ENCODE data around the gene ATPAF2. TPM values are rescaled to one million over a fixed set of nuclear protein-coding genes. Genes with fewer than 3 reads are reported as not detected.

ATPAF2 gene
- total and polyA plus RNA-seq, 8 donors, result 5.4 to 250 (median 19.1) TPM

GRCh38 chr17:18070861-18071340 lies 31.9 kb upstream of the ATPAF2 start:
- no peaks in the 10 kb centered on the region for H3K9me3 ChIP-seq
- no peak overlapping the region for H3K4me3 ChIP-seq
- H3K27ac ChIP-seq, result no peak overlapping the region
- intact Hi-C loops (cut with DNase I; ENCODE audit: low total_unique reads), result no loop called here
- H3K4me1 ChIP-seq, result peaks cover 0 to 8% (median 3%) of the 10 kb centered on the region in 4 donors
- TF ChIP-seq POLR2A (IDR thresholded peaks at IDR 0.05) (no peak), POLR2AphosphoS5 (IDR thresholded peaks at IDR 0.05) (no peak), EP300 (IDR thresholded peaks at IDR 0.05) (no peak)
- TF ChIP-seq, protein P1, sequence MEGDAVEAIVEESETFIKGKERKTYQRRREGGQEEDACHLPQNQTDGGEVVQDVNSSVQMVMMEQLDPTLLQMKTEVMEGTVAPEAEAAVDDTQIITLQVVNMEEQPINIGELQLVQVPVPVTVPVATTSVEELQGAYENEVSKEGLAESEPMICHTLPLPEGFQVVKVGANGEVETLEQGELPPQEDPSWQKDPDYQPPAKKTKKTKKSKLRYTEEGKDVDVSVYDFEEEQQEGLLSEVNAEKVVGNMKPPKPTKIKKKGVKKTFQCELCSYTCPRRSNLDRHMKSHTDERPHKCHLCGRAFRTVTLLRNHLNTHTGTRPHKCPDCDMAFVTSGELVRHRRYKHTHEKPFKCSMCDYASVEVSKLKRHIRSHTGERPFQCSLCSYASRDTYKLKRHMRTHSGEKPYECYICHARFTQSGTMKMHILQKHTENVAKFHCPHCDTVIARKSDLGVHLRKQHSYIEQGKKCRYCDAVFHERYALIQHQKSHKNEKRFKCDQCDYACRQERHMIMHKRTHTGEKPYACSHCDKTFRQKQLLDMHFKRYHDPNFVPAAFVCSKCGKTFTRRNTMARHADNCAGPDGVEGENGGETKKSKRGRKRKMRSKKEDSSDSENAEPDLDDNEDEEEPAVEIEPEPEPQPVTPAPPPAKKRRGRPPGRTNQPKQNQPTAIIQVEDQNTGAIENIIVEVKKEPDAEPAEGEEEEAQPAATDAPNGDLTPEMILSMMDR (IDR thresholded peaks at IDR 0.05), result no peak
- WGBS, 5 donors, result 12 to 29% (median 21%) methylated on average over 8 of the region's 8 CpGs
- DNase-seq, result peak in 1 of 2 donors; percentile 51
- H3K27me3 ChIP-seq, result no peaks in the 10 kb centered on the region
- peaks cover 0 to 15% (median 13%) of the 10 kb centered on the region in 4 donors for H3K36me3 ChIP-seq

- intact Hi-C loops (cut with DNase I; ENCODE audit: low total_unique reads), result no loop called here
- H3K4me1 ChIP-seq, result peaks cover 0 to 8% (median 3%) of the 10 kb centered on the region in 4 donors
- 91 to 97% (median 95%) methylated on average over 2 of the region's 2 CpGs for WGBS, 5 donors
Observed at GRCh38 chr17:18069101-18069500, 30.1 kb upstream of the ATPAF2 start.

DNA sequence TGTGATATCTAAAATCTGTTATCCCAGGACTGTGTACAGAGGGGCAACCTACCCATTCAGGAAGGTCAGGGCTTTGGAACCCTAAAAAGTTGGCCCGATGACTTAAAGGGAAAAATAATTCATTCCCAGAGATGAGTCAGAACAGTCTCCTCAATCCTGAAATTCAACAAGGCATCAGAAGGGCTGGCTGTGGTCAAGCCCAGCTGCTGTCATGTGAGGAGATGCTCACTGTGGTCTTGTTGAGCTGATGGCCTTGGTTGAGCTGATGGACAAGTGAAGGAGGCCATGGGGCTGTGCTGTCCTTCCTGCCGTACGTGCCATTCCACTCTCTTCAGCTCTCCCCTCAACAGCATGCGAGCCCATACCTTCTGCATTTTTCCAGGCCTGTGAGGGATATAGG lies 27.9 kb upstream of the ATPAF2 start:
- Histone ChIP-seq H3K4me1 (peaks cover 0 to 8% (median 3%) of the 10 kb centered on the region in 4 donors), H3K9me3 (no peaks in the 10 kb centered on the region), H3K27ac (no peak overlapping the region), H3K27me3 (no peaks in the 10 kb centered on the region), H3K36me3 (peaks cover 20 to 55% (median 53%) of the 10 kb centered on the region in 4 donors), H3K4me3 (no peak overlapping the region)
- intact Hi-C loops (cut with DNase I; ENCODE audit: low total_unique reads), result no loop called here
- 94 to 98% (median 96%) methylated on average over 4 of the region's 4 CpGs for whole genome bisulfite sequencing, 5 donors
- DNase-seq, result no peak
- TF ChIP-seq, protein P1 (IDR thresholded peaks at IDR 0.05), result no peak
- TF ChIP-seq POLR2AphosphoS5 (IDR thresholded peaks at IDR 0.05) (no peak), EP300 (IDR thresholded peaks at IDR 0.05) (no peak), POLR2A (IDR thresholded peaks at IDR 0.05) (no peak)

More at GRCh38 chr17:18069101-18069500, 30.1 kb upstream of the ATPAF2 start:
- no peak for DNase-seq
- H3K4me3 ChIP-seq, result no peak overlapping the region
- no peak for TF ChIP-seq EP300 (IDR thresholded peaks at IDR 0.05)
- no peak for TF ChIP-seq POLR2AphosphoS5 (IDR thresholded peaks at IDR 0.05)
- no peak for TF ChIP-seq POLR2A (IDR thresholded peaks at IDR 0.05)
- no peaks in the 10 kb centered on the region for H3K9me3 ChIP-seq
- no peaks in the 10 kb centered on the region for H3K27me3 ChIP-seq
- no peak overlapping the region for H3K27ac ChIP-seq
- peaks cover 9 to 33% (median 31%) of the 10 kb centered on the region in 4 donors for H3K36me3 ChIP-seq

GRCh38 chr17:18065546-18065945 lies 26.6 kb upstream of the ATPAF2 start:
- no peaks in the 10 kb centered on the region for H3K27me3 ChIP-seq
- DNase-seq, result no peak
- H3K4me3 ChIP-seq, result no peak overlapping the region
- intact Hi-C loops (cut with DNase I; ENCODE audit: low total_unique reads), result no loop called here
- H3K27ac ChIP-seq, result no peak overlapping the region
- WGBS, 5 donors, result 94 to 99% (median 97%) methylated on average over 10 to 11 of the region's 11 CpGs
- no peak for TF ChIP-seq POLR2A (IDR thresholded peaks at IDR 0.05)
- no peak for TF ChIP-seq POLR2AphosphoS5 (IDR thresholded peaks at IDR 0.05)
- TF ChIP-seq EP300 (IDR thresholded peaks at IDR 0.05), result no peak
- TF ChIP-seq, protein P1 (IDR thresholded peaks at IDR 0.05), result no peak
- H3K36me3 ChIP-seq, result peaks cover 28 to 68% (median 67%) of the 10 kb centered on the region in 4 donors
- no peaks in the 10 kb centered on the region for H3K9me3 ChIP-seq
- no peaks in the 10 kb centered on the region for H3K4me1 ChIP-seq

DNA sequence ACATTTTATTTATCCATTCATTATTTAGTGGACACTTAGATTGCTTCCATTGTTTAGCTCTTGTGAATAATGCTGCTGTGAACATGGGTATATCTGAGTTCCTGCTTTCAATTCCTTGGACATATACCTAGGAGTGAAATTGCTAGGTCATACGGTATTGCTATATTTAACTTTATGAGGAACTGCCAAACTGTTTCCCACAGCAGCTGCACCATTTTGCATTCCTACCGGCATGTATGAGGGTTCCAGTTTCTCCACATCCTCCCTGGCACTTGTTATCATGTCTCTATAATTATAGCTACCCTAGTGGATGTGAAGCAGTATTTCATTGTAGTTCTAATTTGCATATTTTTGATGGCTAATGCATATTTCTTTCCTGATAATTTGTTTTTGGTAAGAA lies 25.1 kb upstream of the ATPAF2 start:
- TF ChIP-seq POLR2A (IDR thresholded peaks at IDR 0.05) (no peak), EP300 (IDR thresholded peaks at IDR 0.05) (no peak), POLR2AphosphoS5 (IDR thresholded peaks at IDR 0.05) (no peak)
- TF ChIP-seq, protein P1 (IDR thresholded peaks at IDR 0.05), result no peak
- H3K27me3 ChIP-seq, result no peaks in the 10 kb centered on the region
- no peaks in the 10 kb centered on the region for H3K9me3 ChIP-seq
- no peaks in the 10 kb centered on the region for H3K4me1 ChIP-seq
- H3K36me3 ChIP-seq, result peaks cover 35 to 83% (median 80%) of the 10 kb centered on the region in 4 donors
- DNase-seq, result no peak
- no peak overlapping the region for H3K4me3 ChIP-seq
- no peak overlapping the region for H3K27ac ChIP-seq
- intact Hi-C loops (cut with DNase I; ENCODE audit: low total_unique reads), result no loop called here
- WGBS, 5 donors, result 79 to 87% (median 80%) methylated on average over 2 of the region's 2 CpGs
